Measurements from ENCODE around the gene PPP6C.

The PPP6C gene

DNA sequence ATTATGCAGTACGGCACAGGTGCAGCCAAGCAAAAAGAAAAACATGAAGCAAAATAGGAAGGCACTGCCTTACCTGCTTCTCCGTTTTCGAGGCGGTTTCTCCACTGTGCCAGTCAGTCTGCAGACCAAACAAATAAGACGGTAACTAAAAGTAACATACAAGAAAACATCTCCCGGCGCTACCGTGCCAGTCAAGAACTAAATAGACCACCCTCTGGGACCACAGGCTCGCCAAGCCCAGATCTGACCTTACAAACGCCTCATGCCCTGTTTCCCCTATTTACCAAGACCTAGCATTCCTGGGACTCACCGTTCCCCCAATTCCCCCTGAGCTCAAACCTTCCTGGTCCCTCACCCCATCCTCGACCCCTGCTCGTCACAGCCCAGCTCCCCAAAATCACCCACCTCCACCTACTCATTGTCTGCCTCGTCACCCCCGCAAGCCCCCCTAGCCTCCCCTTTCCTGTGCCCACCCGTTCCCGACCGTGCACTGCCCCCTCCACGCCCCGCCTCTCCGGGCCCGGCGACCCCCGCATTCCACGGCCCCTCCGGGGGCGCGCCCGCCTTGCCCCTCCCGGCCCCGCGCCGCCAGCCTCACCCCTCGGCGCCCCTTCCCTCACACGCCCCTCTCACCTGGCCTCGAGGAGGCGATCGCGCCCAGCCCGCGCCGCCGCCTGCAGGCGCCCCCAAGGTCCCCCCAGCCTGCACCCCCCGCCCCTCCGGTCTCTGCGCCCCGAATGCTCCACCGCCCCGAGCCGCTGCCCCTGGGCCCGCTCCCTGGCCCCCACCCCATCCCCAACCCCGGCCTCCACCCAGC lies 46.8 kb downstream of the PPP6C start:
- DNase-seq (ENCODE audit: extremely low spot score) = no peak
- no peak for TF ChIP-seq ARNT (IDR thresholded peaks at IDR 0.05)
- TF ChIP-seq SP1 (IDR thresholded peaks at IDR 0.05) = no peak
- TF ChIP-seq L3MBTL2 (conservative IDR thresholded peaks at IDR 0.05) = no peak
- ChIA-PET CTCF (interaction anchor here (0.7 kb wide), 2 partner anchors 191 to 262 kb away, joined by 3 read pairs; no protein-coding TSS in a partner anchor), POLR2A (interaction anchor here (1.0 to 1.4 kb wide), 3 partner anchors 99 to 281 kb away, joined by 3 read pairs; partner anchors contain the start of genes ARPC5L, HSPA5 and RPL35)

GRCh38 chr9:125141751-125142150 lies 47.9 kb downstream of the PPP6C start:
- TF ChIP-seq BHLHE40 (IDR thresholded peaks at IDR 0.05; ENCODE audit: borderline replicate concordance) = no peak
- no peak for TF ChIP-seq LEF1 (IDR thresholded peaks at IDR 0.05; ENCODE audit: borderline replicate concordance)
- TF ChIP-seq HDGF (IDR thresholded peaks at IDR 0.05; ENCODE audit: borderline replicate concordance) = no peak
- no peak for TF ChIP-seq ARNT (IDR thresholded peaks at IDR 0.05)
- TF ChIP-seq SP1 (IDR thresholded peaks at IDR 0.05) = no peak
- TF ChIP-seq FOXA1 (IDR thresholded peaks at IDR 0.05) = no peak
- no peak for TF ChIP-seq ELF4 (IDR thresholded peaks at IDR 0.05)
- no peak for TF ChIP-seq FOXK2 (IDR thresholded peaks at IDR 0.05)
- no peak for TF ChIP-seq NFRKB (IDR thresholded peaks at IDR 0.05)
- TF ChIP-seq ZNF384 (IDR thresholded peaks at IDR 0.05) = no peak
- TF ChIP-seq PKNOX1 (IDR thresholded peaks at IDR 0.05) = no peak
- no peak for TF ChIP-seq L3MBTL2 (conservative IDR thresholded peaks at IDR 0.05)
- no peak for TF ChIP-seq CTBP1 (IDR thresholded peaks at IDR 0.05; ENCODE audit: borderline replicate concordance)
- TF ChIP-seq TARDBP (IDR thresholded peaks at IDR 0.05) = no peak
- POLR2A ChIA-PET = no interaction called here
- DNase-seq (ENCODE audit: extremely low spot score) = no peak
- CTCF ChIA-PET = interaction anchor here (0.7 kb wide), 1 partner anchor 133 kb away, joined by 3 read pairs; no protein-coding TSS in a partner anchor

DNA sequence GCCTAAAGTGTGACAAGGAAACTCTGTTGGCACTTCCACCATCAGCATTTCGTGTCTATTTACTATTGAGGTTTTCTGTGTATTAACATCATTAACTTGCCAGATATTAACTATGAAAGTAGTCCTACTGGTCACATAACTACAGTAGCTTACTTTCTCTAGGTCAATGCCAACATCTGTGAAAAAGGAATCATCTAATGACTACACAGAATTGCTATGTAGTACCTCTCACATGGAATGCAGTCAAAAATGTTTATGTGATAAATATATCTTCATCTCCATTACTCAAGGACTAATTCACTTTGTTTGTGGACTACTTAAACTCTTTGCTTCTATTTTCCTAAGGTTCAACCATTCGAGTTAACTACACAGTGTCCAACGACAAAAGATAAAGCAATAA lies 48.4 kb downstream of the PPP6C start:
- TF ChIP-seq FOXM1 (IDR thresholded peaks at IDR 0.05; ENCODE audit: borderline replicate concordance) (no peak), SP1 (IDR thresholded peaks at IDR 0.05) (no peak), ELF4 (IDR thresholded peaks at IDR 0.05) (no peak), NFRKB (IDR thresholded peaks at IDR 0.05) (no peak)
- no peak for DNase-seq (ENCODE audit: extremely low spot score)
- POLR2A ChIA-PET = no interaction called here
- CTCF ChIA-PET = no interaction called here

- ChIA-PET CTCF (no interaction called here), POLR2A (no interaction called here)
- TF ChIP-seq FOXK2 (IDR thresholded peaks at IDR 0.05) (no peak), ARNT (IDR thresholded peaks at IDR 0.05) (no peak), BHLHE40 (IDR thresholded peaks at IDR 0.05; ENCODE audit: borderline replicate concordance) (no peak), FOXA1 (IDR thresholded peaks at IDR 0.05) (no peak), PKNOX1 (IDR thresholded peaks at IDR 0.05) (no peak), CTBP1 (IDR thresholded peaks at IDR 0.05; ENCODE audit: borderline replicate concordance) (no peak), SUZ12 (IDR thresholded peaks at IDR 0.05) (no peak), L3MBTL2 (conservative IDR thresholded peaks at IDR 0.05) (no peak), ZNF384 (IDR thresholded peaks at IDR 0.05) (no peak), NFRKB (IDR thresholded peaks at IDR 0.05) (no peak), SP1 (IDR thresholded peaks at IDR 0.05) (no peak), ELF4 (IDR thresholded peaks at IDR 0.05) (no peak), LEF1 (IDR thresholded peaks at IDR 0.05; ENCODE audit: borderline replicate concordance) (no peak), FOXM1 (IDR thresholded peaks at IDR 0.05; ENCODE audit: borderline replicate concordance) (no peak), HDGF (IDR thresholded peaks at IDR 0.05; ENCODE audit: borderline replicate concordance) (no peak), TARDBP (IDR thresholded peaks at IDR 0.05) (no peak)
- no peak for DNase-seq (ENCODE audit: extremely low spot score)
Observed at GRCh38 chr9:125140576-125140975, 49.0 kb downstream of the PPP6C start.

GRCh38 chr9:125137200-125137599 lies 52.4 kb downstream of the PPP6C start:
- DNase-seq (ENCODE audit: extremely low spot score) = no peak
- CTCF ChIA-PET = no interaction called here
- POLR2A ChIA-PET = no interaction called here
- TF ChIP-seq ZNF384 (IDR thresholded peaks at IDR 0.05) (no peak), CTBP1 (IDR thresholded peaks at IDR 0.05; ENCODE audit: borderline replicate concordance) (no peak), L3MBTL2 (conservative IDR thresholded peaks at IDR 0.05) (no peak), FOXK2 (IDR thresholded peaks at IDR 0.05) (no peak), NFRKB (IDR thresholded peaks at IDR 0.05) (no peak), TARDBP (IDR thresholded peaks at IDR 0.05) (no peak), ELF4 (IDR thresholded peaks at IDR 0.05) (no peak), ARNT (IDR thresholded peaks at IDR 0.05) (no peak), FOXA1 (IDR thresholded peaks at IDR 0.05) (no peak), BHLHE40 (IDR thresholded peaks at IDR 0.05; ENCODE audit: borderline replicate concordance) (no peak), LEF1 (IDR thresholded peaks at IDR 0.05; ENCODE audit: borderline replicate concordance) (no peak), SUZ12 (IDR thresholded peaks at IDR 0.05) (no peak), FOXM1 (IDR thresholded peaks at IDR 0.05; ENCODE audit: borderline replicate concordance) (no peak), PKNOX1 (IDR thresholded peaks at IDR 0.05) (no peak), SP1 (IDR thresholded peaks at IDR 0.05) (no peak), HDGF (IDR thresholded peaks at IDR 0.05; ENCODE audit: borderline replicate concordance) (no peak)

- ChIA-PET CTCF (no interaction called here), POLR2A (no interaction called here)
- DNase-seq (ENCODE audit: extremely low spot score) = no peak
- no peak for TF ChIP-seq ZNF384 (IDR thresholded peaks at IDR 0.05)
Observed at GRCh38 chr9:125134976-125135375, 54.6 kb downstream of the PPP6C start.

Data from HEK293T (cell line).